GM19240 (cell line): ENCODE results near the gene KRT17.
A peak's percentile ranks its signal among the peaks of the same experiment; 100 is the strongest.

ENCODE experiments used
- DNase-seq: peaks from one replicate; pipeline ENCODE4 v3.0.0; 2011; ENCODE audit warnings: low spot score; ENCODE audit not compliant: insufficient read length

Gene KRT17

GRCh38 chr17:41624208-41625101 lies at the start of gene KRT17:
Gene KRT17 (minus strand): TSS chr17:41624575. CDS start chr17:41624509, 66 bp downstream.
- DNase-seq = no peak

GRCh38 chr17:41672153-41672552 lies 47.8 kb upstream of the KRT17 start:
- no peak for DNase-seq

GRCh38 chr17:41667280-41668041 lies 43.1 kb upstream of the KRT17 start:
- no peak for DNase-seq

- DNase-seq = peak; percentile 64
Measured at GRCh38 chr17:41666708-41667279, 42.4 kb upstream of the KRT17 start.

- no peak for DNase-seq
Measured at GRCh38 chr17:41666237-41666641, 41.9 kb upstream of the KRT17 start.

- peak; percentile 70 for DNase-seq
Measured at GRCh38 chr17:41665566-41666236, 41.3 kb upstream of the KRT17 start.

GRCh38 chr17:41664587-41665565 lies 40.5 kb upstream of the KRT17 start:
- DNase-seq = no peak

GRCh38 chr17:41664172-41664457 lies 39.7 kb upstream of the KRT17 start:
- DNase-seq = no peak

GRCh38 chr17:41663451-41664171 lies 39.2 kb upstream of the KRT17 start:
- no peak for DNase-seq

- DNase-seq = no peak
Measured at GRCh38 chr17:41660221-41660711, 35.9 kb upstream of the KRT17 start.

GRCh38 chr17:41659427-41660212 lies 35.2 kb upstream of the KRT17 start:
- DNase-seq = no peak

GRCh38 chr17:41658846-41659245 lies 34.5 kb upstream of the KRT17 start:
- no peak for DNase-seq

- DNase-seq = no peak
Measured at GRCh38 chr17:41657936-41658335, 33.6 kb upstream of the KRT17 start.

- no peak for DNase-seq
Measured at GRCh38 chr17:41657176-41657754, 32.9 kb upstream of the KRT17 start.

- DNase-seq = no peak
Measured at GRCh38 chr17:41656249-41657023, 32.1 kb upstream of the KRT17 start.

- no peak for DNase-seq
Measured at GRCh38 chr17:41655611-41656111, 31.3 kb upstream of the KRT17 start.
